Measurements from ENCODE around the gene STPG4.
"Not testable (repeated sequence)": the region's sequence is repeated elsewhere in the genome, so short reads cannot be mapped to it uniquely, and the experiment has no call there.

Gene STPG4, protein sequence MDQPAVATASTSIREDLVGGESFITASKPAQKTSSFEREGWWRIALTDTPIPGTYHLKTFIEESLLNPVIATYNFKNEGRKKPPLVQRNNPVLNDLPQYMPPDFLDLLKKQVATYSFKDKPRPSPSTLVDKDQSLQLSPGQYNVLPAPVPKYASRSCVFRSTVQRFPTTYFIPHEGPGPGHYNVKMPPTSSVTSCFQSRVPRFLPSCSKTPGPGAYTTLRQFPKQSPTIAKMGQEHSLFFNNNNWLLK

DNA sequence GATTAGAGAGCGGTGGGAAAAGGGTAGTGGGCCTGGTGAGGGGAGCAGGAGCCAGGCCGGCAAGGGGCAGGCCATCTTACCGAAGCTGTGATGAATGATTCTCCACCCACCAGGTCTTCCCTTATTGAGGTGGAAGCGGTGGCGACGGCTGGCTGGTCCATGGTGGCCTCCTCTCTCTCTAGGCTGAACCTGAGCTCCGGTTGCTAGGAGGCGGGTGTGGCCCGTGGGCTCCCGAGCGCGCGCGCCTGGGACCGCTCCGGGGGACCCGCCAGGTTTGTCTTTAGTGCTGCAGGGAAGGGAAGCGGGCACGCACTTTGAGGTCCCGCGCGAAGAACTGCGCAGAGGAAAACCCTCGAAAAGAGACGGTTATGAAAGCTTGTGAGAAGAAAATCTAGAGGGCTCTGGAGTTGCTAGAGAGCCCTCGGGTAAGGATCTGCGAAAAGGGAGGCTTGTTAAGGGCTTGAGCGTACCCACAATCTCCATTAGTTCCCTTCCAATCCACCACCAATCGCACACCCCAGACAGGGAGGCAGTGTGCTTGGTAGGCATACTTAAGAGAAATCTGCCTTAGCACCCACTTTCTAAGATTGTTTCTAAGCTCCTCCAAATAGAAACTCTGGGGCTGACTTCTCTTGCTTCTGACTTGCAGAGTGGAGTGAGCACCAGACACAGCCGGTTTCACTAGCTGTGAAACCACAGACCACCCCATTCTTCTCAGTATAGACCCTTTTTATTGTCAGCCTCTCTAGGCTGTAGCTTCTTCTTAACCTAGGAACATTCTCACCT, at the start of gene STPG4:
Gene STPG4, minus strand, starts transcription at position 218 of the 786 bp plus-strand sequence. Its CDS starts 57 bp downstream, at position 161.
- FAIRE-seq, result no peak

DNA sequence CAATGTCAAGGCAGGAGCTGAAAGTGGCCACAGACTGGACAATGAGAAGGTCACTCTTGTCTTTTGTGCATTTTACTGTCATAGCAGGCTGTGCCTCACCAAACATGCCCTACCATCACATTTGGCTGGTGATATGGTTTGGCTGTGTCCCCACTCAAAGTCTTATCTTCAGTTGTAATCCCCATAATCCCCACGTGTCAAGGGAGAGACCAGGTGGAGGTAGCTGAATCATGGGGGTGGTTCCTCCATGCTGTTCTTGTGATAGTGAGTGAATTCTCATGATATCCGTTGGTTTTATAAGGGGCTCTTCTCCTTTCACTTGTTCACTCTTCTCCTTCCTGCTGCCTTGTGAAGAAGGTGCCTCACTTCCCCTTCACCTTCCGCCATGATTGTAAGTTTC, 49.6 kb upstream of the STPG4 start:
- no peak for FAIRE-seq

DNA sequence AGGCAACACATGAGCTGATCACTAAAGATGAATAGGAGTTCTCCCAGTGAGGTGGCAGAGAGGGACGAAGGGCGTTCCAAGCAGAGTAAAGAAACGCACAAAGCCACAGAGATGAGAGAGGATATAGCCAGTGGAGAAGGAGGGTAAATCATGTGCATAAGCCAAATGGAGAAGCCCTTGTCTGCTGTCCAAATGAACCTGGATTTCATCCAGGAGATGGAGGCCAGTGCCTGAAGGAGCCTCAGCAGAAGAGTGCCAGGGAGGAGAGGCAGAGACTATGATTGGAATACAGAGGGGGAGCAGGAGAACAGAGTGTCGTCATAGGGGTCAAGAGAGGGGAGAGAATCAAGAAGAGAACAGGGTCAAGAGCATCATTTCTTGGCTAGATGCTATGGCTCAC, 48.9 kb upstream of the STPG4 start:
- no peak for FAIRE-seq

DNA sequence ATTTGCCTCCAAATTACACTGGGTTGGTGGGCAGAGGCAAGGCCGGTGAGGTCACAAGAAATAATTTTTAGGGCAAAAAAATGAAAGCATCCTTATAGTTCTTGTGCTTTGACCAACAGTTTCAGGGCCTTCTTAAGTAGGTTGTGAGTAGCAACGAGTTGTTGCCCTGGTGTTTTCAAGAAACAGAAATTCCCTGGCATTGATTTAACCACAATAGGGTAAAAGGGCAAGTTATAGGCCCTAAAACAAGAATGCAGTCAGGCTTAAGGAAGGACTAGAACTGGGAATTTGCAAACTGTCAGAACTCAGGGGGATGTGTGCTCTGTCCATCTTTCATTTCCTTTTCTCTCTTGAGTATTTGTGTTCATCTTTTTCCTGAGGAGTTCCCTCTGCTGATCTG, 46.1 kb upstream of the STPG4 start:
- FAIRE-seq, result no peak

DNA sequence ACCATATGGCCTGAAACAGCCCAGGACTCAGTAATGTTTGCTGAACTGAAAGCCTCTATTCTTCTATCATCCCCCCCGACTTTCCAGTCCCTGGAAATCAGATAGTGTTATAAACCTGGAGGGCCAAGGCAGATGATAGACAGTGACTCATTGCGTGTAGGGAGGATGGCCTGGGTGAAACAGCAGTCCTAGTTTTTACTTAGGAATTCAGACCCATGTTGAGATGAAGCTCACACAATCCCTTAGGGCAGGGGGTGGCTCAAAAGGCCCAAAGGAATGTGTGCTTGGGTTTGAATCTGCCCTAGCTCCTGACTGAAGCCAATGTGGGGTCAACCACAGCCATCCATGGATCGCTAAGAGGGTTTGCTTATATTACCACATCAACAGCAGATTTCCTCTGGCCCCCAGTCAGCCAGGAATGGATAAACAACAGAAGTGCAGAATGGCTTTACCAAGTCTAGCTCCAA, 43.9 kb upstream of the STPG4 start:
- no peak for FAIRE-seq

DNA sequence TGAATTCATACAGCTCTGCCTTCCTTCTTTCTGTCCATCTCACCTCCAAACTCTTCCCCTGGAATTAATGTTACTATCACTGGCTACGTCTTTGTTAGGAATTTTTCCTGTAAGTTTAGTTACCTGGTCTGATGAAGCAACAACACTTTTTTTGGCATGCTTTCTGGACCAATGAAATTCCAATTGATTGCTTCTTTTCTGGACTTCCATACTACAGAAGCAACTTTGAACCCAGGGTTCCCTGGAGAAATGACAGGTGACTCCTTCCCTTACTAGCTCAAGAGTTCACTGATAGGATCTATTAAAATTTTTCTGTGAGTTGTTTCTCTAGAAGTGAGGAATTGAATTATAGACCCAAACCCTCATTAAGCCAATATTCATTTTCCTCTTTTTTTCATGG, 41.4 kb upstream of the STPG4 start:
- FAIRE-seq, result no peak

DNA sequence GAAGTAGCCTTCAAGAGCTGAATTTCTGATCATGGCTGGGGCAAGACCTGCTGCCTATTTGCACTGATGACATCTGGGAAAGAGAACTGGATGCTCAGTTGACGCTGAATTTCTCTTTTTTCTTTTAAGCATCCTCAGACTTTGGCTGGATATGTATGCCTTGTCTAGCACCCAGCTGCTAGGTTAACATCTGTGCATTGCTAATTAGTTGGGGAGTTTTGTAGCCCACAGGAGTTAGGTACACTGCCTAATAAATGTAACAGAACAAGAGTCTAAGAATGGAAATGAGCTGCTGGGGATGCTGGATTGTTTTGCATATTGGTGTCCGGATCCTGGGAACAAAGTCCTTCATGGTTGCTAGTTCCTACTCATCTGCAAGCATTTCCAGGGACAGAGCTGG, 40.9 kb upstream of the STPG4 start:
- no peak for FAIRE-seq

DNA sequence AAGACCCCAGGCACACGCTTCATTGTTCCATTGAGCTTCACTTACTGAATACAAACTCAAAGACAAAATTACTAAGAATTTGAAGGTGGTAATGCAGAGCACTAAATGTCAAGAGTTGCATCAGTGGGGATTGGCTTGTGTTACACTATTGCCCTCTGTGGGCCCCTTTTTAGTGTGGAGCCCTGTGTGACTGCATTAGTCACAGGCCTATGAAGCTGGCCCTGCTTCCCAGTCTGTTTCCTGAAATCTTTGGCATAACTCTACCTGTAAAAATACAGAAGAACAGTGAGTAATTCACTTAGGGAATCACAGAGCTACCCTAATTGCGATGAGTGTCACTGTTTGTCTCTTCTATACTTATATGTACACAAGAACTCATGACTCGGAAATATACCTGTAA, 40.0 kb upstream of the STPG4 start:
- FAIRE-seq, result no peak

DNA sequence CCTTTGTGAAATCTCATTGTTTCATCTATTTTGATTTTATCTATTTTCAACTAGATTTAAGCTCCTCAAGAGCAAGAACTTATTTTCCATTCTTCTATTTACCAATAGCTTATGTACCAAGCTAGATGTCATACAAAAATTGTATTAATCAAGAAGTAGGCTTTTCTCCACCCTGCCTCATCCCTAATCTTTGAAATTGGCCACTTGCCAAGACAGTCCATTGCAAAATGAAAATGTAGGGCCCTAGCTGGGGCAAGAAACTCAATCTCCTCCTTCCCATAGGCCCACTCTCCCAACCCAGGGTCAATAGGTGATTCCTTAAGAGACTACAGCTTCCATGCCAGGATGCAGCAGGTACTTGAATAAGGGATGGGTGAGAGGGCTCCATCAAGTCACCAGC, 39.3 kb upstream of the STPG4 start:
- FAIRE-seq, result no peak

DNA sequence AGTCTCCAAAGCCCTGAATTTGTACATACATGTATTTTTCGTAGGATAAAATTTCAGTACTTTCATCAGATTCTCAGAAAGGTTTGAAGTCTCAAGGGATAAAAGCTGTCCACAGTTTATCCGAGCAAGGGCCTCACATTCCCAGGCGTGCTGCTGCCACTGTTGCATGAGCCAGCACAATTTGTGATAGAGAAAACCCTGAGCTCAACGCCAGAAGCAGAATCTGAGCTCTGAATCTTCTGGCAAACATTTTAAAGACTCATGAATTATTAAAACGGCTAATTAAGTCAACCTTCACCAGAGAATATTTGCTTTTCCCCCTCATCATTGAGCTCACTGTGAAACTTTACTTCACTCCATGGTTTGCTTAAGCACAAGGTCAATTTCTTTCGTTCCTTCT, 38.5 kb upstream of the STPG4 start:
- no peak for FAIRE-seq

DNA sequence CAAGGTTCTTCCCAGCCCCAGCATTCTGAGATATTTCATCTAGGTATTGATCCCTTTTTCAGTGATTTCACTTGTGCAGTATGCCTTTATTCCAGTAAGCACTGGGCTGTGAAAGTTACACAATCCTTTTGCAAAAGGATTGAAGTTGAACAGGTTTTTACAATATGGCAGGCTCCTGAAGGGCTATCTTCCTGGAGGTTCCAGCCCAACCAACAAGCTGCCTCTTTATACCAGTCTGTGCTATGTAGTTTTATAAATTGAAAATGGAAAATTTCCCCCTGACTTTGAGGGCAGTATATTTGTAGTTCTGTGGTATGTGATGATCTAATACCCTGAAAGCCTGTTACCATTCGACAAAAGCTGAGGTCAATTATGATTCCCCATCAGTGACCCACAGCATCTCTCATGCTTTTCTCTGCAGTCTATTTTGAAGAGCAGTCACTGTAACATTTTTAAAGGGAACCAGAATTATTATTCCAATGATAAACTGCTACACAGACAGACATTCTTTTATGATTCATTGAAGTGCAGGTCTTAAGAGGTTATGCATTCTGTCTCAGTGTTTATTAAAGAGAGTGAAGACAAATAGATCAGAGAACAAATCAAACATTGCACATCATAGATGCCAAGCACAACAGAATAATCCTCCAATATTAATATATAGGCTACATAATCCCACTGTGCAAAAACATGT, 35.2 kb upstream of the STPG4 start:
- no peak for FAIRE-seq

DNA sequence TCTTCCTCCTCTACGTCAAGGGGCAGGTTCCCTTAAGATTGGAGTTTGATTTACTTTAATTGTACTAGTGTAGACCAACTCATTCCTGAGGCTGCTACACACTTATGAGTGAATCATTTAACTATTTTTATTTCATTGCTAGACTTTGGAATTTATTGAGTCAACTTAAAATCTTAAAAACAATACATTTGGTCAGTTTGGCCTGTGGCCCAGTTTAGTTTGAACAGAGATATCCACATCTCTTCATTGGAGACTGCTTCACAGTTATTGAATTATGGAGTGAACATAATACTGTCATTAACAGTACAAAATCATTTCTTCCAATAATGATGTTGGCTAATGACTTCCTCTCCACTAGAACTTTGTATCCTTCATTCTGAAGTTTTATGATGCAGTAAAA, 34.5 kb upstream of the STPG4 start:
- no peak for FAIRE-seq

DNA sequence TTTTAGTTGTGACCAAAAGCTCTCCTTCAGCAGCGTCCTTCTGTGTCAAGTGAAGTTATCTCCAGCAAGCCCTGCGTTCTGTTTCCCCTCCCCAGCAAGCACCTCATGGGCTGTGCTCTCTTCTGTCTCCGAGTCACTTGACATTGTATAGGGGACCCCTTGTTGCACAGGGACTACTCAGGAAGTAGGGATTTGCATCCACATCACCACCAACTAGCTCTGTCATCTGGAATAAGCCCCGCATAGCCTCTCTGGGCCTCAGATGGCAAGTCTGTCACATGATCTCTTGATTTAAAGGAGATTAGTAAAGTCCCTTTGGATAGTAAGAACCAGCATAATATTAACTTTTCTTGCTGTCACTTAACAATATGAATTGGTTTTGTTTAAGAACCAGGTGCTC, 32.0 kb upstream of the STPG4 start:
- FAIRE-seq, result no peak

DNA sequence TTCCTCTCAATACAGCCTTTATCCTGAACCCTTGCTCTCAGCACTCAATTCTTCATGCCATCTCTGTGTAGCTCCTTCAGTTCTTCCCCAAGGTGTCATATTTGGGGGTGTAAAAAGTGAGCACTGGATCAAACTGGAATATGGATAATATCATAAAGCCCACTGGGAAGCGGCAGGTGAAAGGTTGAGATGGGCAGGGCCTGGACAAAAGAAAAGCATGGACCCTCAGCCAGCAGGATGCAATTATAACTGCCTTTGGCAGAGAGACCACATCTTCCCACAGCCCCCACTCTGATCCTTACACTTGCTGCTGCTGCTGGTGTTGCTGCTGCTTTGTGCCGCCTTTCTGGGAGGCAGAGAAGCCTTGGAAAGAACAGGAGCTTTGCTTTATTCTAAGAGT, 31.2 kb upstream of the STPG4 start:
- no peak for FAIRE-seq

DNA sequence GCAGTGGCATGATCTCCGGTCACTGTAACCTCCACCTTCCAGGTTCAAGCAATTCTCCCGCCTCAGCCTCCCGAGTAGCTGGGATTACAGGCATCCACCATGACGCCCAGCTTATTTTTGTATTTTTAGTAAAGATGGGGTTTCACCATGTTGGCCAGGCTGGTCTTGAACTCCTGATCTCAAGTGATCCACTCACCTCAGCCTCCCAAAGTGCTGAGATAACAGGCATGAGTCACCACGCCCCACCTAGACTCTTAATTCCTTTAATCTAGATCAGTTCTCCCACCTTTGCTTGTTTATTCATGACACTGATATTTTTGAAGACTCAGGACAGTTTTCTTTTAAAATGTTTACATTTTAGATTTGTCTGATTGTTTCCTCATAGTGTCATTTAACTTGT, 30.0 kb upstream of the STPG4 start:
- FAIRE-seq, result not testable (repeated sequence)

DNA sequence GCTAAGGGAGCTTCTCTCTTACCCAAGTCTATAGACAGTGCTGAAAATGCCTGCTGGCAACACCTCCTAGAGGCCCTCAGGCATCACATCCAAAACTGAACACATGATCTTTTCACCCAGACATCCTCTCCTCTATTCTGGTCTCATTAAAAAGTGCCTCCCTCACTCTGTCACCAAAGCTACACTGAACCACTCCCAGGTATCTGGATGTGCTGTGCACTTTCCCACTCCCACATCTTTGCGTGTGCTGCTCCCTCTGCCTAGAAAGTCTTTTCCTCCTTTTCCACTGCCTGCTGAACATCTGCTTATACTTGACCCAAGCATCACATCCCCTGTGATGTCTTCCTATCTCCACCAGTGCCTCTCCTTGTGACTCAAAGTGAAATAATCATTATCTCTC, 26.1 kb upstream of the STPG4 start:
- FAIRE-seq, result no peak

DNA sequence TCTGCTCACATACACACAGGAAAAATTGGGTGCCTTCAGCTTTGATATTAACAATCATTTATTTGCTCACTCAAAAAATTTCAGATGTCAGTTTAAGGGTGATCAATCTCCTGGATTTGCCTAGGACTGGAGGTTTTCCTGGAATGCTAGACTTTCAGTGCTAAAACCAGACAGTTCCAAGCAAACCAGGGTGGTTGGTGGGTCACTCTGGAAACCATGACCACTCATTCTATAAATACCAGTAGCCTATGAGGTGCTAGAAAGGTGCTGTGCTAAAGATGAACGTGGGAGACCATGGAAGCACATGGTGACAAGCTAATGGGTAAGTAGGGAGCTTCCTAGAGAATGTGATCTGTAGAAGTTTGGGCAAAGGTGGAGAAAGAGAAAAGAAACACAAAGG, 25.4 kb upstream of the STPG4 start:
- no peak for FAIRE-seq

DNA sequence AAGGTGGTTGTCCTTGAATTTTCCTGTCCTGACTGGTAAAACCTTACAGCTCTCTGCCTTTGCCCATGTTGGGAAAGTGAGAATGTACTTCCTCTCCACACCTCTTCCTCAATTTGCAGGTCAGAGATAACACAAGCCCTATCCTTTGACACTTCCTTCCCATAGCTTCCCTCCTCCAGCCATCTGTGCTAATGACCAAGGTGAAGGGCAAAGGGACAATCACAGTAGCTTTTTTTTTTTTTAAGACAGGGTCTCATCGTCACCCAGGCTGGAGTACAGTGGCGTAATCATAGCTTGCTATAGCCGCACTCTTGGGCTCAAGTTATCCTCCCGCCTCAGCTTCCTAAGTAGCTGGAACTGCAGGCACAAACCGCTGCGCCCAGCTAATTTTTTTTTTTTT, 24.3 kb upstream of the STPG4 start:
- no peak for FAIRE-seq

DNA sequence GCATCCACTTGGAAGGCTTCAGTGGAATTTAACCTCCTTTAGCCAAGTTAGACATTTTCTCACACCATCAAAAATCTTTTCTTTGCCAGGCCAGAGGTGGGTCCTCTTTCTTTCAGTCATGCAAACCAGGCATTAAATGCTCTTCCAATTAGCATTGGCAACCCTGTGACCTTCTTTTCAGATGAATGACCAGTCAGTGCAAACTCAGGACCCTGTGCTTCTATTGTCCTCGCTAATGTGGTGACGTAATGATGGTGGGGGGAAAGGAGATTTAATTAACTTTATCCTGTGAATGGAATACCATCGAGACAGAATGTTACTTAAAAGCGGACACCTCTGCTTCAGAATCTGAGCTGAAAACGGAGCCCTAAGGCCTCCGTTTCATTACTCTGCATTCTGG, 23.2 kb upstream of the STPG4 start:
- FAIRE-seq, result no peak

DNA sequence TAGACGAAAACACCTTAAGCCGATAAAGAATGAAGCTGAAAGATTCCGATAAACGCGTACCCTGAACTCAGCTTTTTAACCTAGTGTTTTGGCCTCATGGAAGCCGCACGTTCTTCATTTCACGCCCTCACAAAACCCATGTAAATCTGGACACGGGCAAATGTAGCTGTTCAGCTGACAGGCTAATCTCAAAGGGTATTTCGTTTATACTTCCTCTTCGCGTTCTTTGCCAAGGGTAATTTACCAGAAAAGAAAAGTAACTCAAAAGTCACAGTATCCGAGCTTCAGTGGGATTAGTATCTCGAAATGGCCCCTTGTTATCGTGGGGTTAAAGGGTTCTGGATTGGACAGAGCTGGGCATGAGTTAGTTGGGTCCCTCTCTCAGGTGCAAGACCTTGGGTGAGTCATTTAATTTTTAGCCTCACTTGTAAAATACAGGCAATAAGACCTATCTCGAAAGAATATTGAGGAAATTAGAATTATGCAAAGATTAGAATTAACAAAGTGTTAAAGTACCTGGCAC, 22.0 kb upstream of the STPG4 start:
- no peak for FAIRE-seq

DNA sequence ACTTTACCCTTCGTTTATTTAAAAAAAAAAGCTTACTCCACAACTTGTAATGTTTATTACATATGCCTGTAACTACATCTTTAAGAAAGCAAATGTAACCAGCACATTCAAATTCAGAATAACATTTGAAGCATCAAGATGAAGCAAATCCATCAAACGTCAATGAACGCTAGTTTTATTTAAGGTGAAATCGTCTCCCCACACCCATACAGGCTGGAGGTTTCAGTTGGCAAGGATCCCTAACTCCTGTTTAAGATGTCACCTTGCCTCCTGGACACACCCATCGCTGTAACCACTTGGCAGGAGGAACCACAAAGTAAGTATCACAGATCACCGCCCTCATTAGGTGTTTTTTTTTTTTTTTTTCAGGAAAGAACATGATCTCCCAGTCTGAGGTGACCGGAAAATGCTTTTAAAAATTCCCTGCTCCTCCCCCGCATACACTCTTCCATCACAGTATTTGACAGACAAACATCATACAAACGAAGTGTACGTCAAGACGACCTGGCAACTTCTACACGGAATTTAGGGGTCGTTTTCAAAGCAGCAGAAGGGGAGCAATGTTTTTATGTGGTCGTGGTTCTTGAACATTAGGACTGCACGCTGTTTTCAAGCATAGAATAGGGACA, 19.7 kb upstream of the STPG4 start:
- FAIRE-seq, result no peak

DNA sequence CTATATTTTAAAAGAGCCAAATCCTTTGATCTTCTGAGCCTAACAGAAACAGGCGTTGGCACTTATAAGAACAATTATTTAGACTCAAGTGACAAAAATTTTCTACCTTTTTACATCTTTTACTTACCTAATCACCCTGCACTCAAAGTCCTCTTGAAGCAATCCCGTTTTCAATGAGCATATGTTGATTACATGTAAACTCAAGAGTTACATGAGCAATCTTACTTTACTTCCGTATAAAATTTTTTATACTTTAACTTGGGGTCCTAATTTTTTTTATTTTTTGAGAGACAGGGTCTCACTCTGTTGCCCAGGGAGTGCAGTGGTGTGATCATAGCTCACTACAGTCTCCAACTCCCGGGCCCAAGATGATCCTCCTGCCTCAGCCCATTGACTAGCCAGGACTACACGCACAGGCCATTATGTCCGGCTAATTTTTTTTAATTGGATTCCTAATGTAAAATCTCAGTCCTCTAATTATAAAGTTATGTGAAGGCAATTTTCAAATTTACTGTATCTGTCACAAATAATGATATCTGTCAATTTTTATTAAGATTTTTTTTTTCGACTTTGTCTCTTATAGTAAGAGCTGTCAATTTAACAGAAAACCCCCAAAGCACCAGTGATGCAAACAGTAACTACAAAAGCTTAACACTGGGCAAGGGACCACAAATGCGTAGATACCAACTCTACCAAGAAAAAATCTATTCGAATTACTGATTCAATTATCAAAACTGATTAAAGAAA, 19.1 kb upstream of the STPG4 start:
- no peak for FAIRE-seq
